IPS-11a (cell line): ENCODE data around the gene SPAG16.
"Not testable (repeated sequence)": the region's sequence is repeated elsewhere in the genome, so short reads cannot be mapped to it uniquely, and the experiment has no call there.

Source experiments
- H3K4me3 ChIP-seq: one replicate; pipeline ENCODE4 v1.5.1; 2013; ENCODE audit warnings: low read depth, low read length, control low read depth

SPAG16 gene

GRCh38 chr2:213980883-213981282 is 696.6 kb downstream of the SPAG16 start:
- H3K4me3 ChIP-seq: no peak overlapping the region

GRCh38 chr2:213989207-213989606 is 704.9 kb downstream of the SPAG16 start:
- H3K4me3 ChIP-seq: no peak overlapping the region

GRCh38 chr2:213991453-213992108 is 707.3 kb downstream of the SPAG16 start:
- no peak overlapping the region for H3K4me3 ChIP-seq

GRCh38 chr2:213995400-213996105 is 711.3 kb downstream of the SPAG16 start:
- no peak overlapping the region for H3K4me3 ChIP-seq

GRCh38 chr2:213998976-213999375 is 714.7 kb downstream of the SPAG16 start:
- not testable (repeated sequence) for H3K4me3 ChIP-seq

GRCh38 chr2:214004463-214004862 is 720.2 kb downstream of the SPAG16 start:
- no peak overlapping the region for H3K4me3 ChIP-seq

GRCh38 chr2:214005337-214005736 is 721.1 kb downstream of the SPAG16 start:
- no peak overlapping the region for H3K4me3 ChIP-seq

GRCh38 chr2:214006601-214007000 is 722.3 kb downstream of the SPAG16 start:
- H3K4me3 ChIP-seq: no peak overlapping the region

- H3K4me3 ChIP-seq: no peak overlapping the region
These were observed 727.4 kb downstream of the SPAG16 start for GRCh38 chr2:214011676-214012075.

GRCh38 chr2:214014551-214015220 is 730.4 kb downstream of the SPAG16 start:
- no peak overlapping the region for H3K4me3 ChIP-seq

- H3K4me3 ChIP-seq: no peak overlapping the region
These were observed 735.1 kb downstream of the SPAG16 start for GRCh38 chr2:214019229-214019972.

GRCh38 chr2:214019973-214020345 is 735.7 kb downstream of the SPAG16 start:
- no peak overlapping the region for H3K4me3 ChIP-seq

- H3K4me3 ChIP-seq: no peak overlapping the region
These were observed 744.9 kb downstream of the SPAG16 start for GRCh38 chr2:214029190-214029589.

GRCh38 chr2:214031566-214031965 is 747.3 kb downstream of the SPAG16 start:
- H3K4me3 ChIP-seq: no peak overlapping the region

GRCh38 chr2:214034417-214034816 is 750.2 kb downstream of the SPAG16 start:
- H3K4me3 ChIP-seq: no peak overlapping the region

GRCh38 chr2:214035091-214035852 is 751.0 kb downstream of the SPAG16 start:
- no peak overlapping the region for H3K4me3 ChIP-seq

GRCh38 chr2:214035921-214036320 is 751.7 kb downstream of the SPAG16 start:
- no peak overlapping the region for H3K4me3 ChIP-seq

GRCh38 chr2:214038186-214038585 is 753.9 kb downstream of the SPAG16 start:
- H3K4me3 ChIP-seq: no peak overlapping the region

- no peak overlapping the region for H3K4me3 ChIP-seq
These were observed 766.5 kb downstream of the SPAG16 start for GRCh38 chr2:214050731-214051130.

GRCh38 chr2:214051585-214051984 is 767.3 kb downstream of the SPAG16 start:
- H3K4me3 ChIP-seq: no peak overlapping the region

GRCh38 chr2:214052235-214052634 is 768.0 kb downstream of the SPAG16 start:
- no peak overlapping the region for H3K4me3 ChIP-seq
